SH-SY5Y (cell line): ENCODE data around the gene ABCC4.

Experiments
- GATA2 ChIP-seq: IDR thresholded peaks from 2 replicates; pipeline ENCODE4 v1.6.1; 2011; ENCODE audit warnings: mild to moderate bottlenecking, low read depth, low read length
- GATA3 ChIP-seq: IDR thresholded peaks from 2 replicates; pipeline ENCODE4 v1.6.1; 2011; ENCODE audit warnings: low read depth, mild to moderate bottlenecking, low read length, moderate library complexity

GRCh38 chr13:95269756-95270155 is 31.5 kb downstream of the ABCC4 start:
- TF ChIP-seq GATA2 (no peak), GATA3 (no peak)
